A549 (cell line): ENCODE measurements around the gene AIPL1.

Source experiments
- EP300 ChIP-seq, 2 experiments: fragments of >200 bp; sonication (Bioruptor Twin); formaldehyde crosslinking; IDR thresholded peaks; 2 replicates in 1 of 2; 3 replicates in 1 of 2; pipeline ENCODE4 v1.6.1; 2016 to 2017
- HEYL ChIP-seq: fragments of 250-450 bp; sonication (Bioruptor Pico); IDR thresholded peaks from 2 replicates; pipeline ENCODE4 v1.8.0; 2021; ENCODE audit warnings: mild to moderate bottlenecking, moderate library complexity
- JUNB ChIP-seq: fragments of >200 bp; sonication (Bioruptor Twin); formaldehyde crosslinking; IDR thresholded peaks from 2 replicates; pipeline ENCODE4 v1.6.1; 2016
- NPAS2 ChIP-seq: fragments of 250-450 bp; sonication (Bioruptor Pico); IDR thresholded peaks from 2 replicates; pipeline ENCODE4 v1.8.0; 2022; ENCODE audit warnings: mild to moderate bottlenecking, moderate library complexity, borderline replicate concordance
- POLR2A ChIP-seq: IDR thresholded peaks from 2 replicates; pipeline ENCODE4 v1.6.1; 2012; ENCODE audit warnings: mild to moderate bottlenecking, low read length
- RARB ChIP-seq: fragments of 250-450 bp; sonication (Bioruptor Pico); IDR thresholded peaks from 2 replicates; pipeline ENCODE4 v1.8.0; 2021; ENCODE audit warnings: mild to moderate bottlenecking, moderate library complexity
- RCOR1 ChIP-seq: fragments of 150-350 bp; IDR thresholded peaks from 2 replicates; pipeline ENCODE4 v1.6.1; 2014; ENCODE audit warnings: antibody characterized with exemption, low read length, low read depth
- RFX5 ChIP-seq: fragments of 450-650 bp; IDR thresholded peaks from 2 replicates; pipeline ENCODE4 v1.7.1; 2014; ENCODE audit warnings: antibody characterized with exemption, mild to moderate bottlenecking, moderate library complexity
- ZC3H11A ChIP-seq: fragments of 450-650 bp; IDR thresholded peaks from 2 replicates; pipeline ENCODE4 v1.6.1; 2014; ENCODE audit warnings: antibody characterized with exemption, mild to moderate bottlenecking
- ZNF302 ChIP-seq: fragments of 250-450 bp; sonication (Bioruptor Pico); IDR thresholded peaks from 2 replicates; pipeline ENCODE4 v1.9.0; 2021; ENCODE audit warnings: inconsistent platforms, mild to moderate bottlenecking, moderate library complexity
- TF ChIP-seq, protein P1 (sequence below): fragments of >200 bp; sonication (Bioruptor Twin); formaldehyde crosslinking; IDR thresholded peaks from 3 replicates; pipeline ENCODE4 v1.5.1; 2016
- TF ChIP-seq, protein P2 (sequence below): fragments of 150-350 bp; IDR thresholded peaks from 2 replicates; pipeline ENCODE4 v1.6.1; 2014; ENCODE audit warnings: low read depth, mild to moderate bottlenecking, low read length
- TF ChIP-seq, protein P3 (sequence below): fragments of 450-650 bp; IDR thresholded peaks from 2 replicates; pipeline ENCODE4 v1.6.1; 2014; ENCODE audit warnings: antibody characterized with exemption

GRCh38 chr17:6474376-6474775 lies 39.5 kb upstream of the AIPL1 start:
- TF ChIP-seq, protein P1, sequence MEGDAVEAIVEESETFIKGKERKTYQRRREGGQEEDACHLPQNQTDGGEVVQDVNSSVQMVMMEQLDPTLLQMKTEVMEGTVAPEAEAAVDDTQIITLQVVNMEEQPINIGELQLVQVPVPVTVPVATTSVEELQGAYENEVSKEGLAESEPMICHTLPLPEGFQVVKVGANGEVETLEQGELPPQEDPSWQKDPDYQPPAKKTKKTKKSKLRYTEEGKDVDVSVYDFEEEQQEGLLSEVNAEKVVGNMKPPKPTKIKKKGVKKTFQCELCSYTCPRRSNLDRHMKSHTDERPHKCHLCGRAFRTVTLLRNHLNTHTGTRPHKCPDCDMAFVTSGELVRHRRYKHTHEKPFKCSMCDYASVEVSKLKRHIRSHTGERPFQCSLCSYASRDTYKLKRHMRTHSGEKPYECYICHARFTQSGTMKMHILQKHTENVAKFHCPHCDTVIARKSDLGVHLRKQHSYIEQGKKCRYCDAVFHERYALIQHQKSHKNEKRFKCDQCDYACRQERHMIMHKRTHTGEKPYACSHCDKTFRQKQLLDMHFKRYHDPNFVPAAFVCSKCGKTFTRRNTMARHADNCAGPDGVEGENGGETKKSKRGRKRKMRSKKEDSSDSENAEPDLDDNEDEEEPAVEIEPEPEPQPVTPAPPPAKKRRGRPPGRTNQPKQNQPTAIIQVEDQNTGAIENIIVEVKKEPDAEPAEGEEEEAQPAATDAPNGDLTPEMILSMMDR = no peak
- TF ChIP-seq ZNF302 (CRISPR knock-in tag) = no peak
- no peak for TF ChIP-seq NPAS2
- TF ChIP-seq ZC3H11A = no peak
- TF ChIP-seq HEYL = no peak
- TF ChIP-seq, protein P2, sequence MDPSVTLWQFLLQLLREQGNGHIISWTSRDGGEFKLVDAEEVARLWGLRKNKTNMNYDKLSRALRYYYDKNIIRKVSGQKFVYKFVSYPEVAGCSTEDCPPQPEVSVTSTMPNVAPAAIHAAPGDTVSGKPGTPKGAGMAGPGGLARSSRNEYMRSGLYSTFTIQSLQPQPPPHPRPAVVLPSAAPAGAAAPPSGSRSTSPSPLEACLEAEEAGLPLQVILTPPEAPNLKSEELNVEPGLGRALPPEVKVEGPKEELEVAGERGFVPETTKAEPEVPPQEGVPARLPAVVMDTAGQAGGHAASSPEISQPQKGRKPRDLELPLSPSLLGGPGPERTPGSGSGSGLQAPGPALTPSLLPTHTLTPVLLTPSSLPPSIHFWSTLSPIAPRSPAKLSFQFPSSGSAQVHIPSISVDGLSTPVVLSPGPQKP = no peak
- TF ChIP-seq JUNB = no peak
- TF ChIP-seq EP300 (IDR thresholded peaks at IDR 0.05) = no peak
- no peak for TF ChIP-seq POLR2A
- no peak for TF ChIP-seq RARB (CRISPR knock-in tag)
- TF ChIP-seq RCOR1 = no peak
- TF ChIP-seq, protein P3, sequence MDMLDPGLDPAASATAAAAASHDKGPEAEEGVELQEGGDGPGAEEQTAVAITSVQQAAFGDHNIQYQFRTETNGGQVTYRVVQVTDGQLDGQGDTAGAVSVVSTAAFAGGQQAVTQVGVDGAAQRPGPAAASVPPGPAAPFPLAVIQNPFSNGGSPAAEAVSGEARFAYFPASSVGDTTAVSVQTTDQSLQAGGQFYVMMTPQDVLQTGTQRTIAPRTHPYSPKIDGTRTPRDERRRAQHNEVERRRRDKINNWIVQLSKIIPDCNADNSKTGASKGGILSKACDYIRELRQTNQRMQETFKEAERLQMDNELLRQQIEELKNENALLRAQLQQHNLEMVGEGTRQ = no peak
- TF ChIP-seq RFX5 = no peak
